ENCODE measurements around the gene MIGA2.
"Not testable (repeated sequence)": the region's sequence is repeated elsewhere in the genome, so short reads cannot be mapped to it uniquely, and the experiment has no call there.

DNA sequence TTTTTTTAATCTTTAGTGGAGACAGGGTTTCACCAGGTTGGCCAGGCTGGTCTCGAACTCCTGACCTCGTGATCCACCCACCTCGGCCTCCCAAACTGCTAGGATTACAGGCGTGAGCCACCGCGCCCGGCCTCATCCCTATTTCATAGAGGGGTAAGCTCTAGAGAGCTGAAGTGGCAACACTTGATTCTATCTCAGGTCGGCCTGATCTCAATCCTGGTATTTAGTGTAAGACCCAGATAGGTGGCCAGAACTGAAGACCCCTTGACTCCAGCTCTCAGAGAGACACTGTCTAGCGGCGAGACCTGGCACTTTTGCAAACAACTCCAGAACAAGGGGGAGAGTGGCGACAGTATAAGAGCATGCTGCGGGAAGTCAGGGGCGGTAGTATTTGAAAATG is 588 bp upstream of the MIGA2 start:
- TF ChIP-seq, protein P1, sequence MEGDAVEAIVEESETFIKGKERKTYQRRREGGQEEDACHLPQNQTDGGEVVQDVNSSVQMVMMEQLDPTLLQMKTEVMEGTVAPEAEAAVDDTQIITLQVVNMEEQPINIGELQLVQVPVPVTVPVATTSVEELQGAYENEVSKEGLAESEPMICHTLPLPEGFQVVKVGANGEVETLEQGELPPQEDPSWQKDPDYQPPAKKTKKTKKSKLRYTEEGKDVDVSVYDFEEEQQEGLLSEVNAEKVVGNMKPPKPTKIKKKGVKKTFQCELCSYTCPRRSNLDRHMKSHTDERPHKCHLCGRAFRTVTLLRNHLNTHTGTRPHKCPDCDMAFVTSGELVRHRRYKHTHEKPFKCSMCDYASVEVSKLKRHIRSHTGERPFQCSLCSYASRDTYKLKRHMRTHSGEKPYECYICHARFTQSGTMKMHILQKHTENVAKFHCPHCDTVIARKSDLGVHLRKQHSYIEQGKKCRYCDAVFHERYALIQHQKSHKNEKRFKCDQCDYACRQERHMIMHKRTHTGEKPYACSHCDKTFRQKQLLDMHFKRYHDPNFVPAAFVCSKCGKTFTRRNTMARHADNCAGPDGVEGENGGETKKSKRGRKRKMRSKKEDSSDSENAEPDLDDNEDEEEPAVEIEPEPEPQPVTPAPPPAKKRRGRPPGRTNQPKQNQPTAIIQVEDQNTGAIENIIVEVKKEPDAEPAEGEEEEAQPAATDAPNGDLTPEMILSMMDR (conservative IDR thresholded peaks at IDR 0.05; ENCODE audit: low read length): not testable (repeated sequence)
- TF ChIP-seq EZH2phosphoT487 (IDR thresholded peaks at IDR 0.05; ENCODE audit: borderline replicate concordance, low read depth, low read length): not testable (repeated sequence)

Data from OCI-LY7 (cell line).